Stomach smooth muscle (tissue), 2 donors: Measurements from ENCODE around the gene GPR65.
"Not testable (repeated sequence)": the region's sequence is repeated elsewhere in the genome, so short reads cannot be mapped to it uniquely, and the experiment has no call there.

ENCODE experiments used
- H3K27ac ChIP-seq: one replicate; pipeline ENCODE4 v1.7.0; 2013; ENCODE audit warnings: mild to moderate bottlenecking, low read length, inconsistent platforms
- H3K27me3 ChIP-seq, 2 donors: one replicate each; pipeline ENCODE4 v1.7.0; 2013; ENCODE audit warnings: low read length in 2 of 2; ENCODE audit not compliant: insufficient read depth in 2 of 2, control insufficient read depth in 1 of 2
- H3K36me3 ChIP-seq, 2 donors: one replicate each; pipeline ENCODE4 v1.7.0; 2013; ENCODE audit warnings: low read length in 2 of 2; ENCODE audit not compliant: control insufficient read depth in 2 of 2, insufficient read depth in 2 of 2
- H3K4me1 ChIP-seq: one replicate; pipeline ENCODE4 v1.7.0; 2013; ENCODE audit warnings: low read length; ENCODE audit not compliant: control insufficient read depth, insufficient read depth
- H3K4me3 ChIP-seq, 2 donors: one replicate each; pipeline ENCODE4 v1.7.0; 2013; ENCODE audit warnings: low read length in 2 of 2
- H3K9ac ChIP-seq, 2 donors: one replicate each; pipeline ENCODE4 v1.7.0; 2013; ENCODE audit warnings: low read length in 2 of 2, mild to moderate bottlenecking in 1 of 2
- H3K9me3 ChIP-seq, 2 donors: one replicate each; pipeline ENCODE4 v1.7.0; 2013; ENCODE audit warnings: low read length in 2 of 2; ENCODE audit not compliant: control insufficient read depth in 2 of 2
- donor health status: healthy.
- donor health status: Pancreatic carcinoma.

The GPR65 gene

GRCh38 chr14:88023658-88024187, 18.8 kb downstream of the GPR65 start:
- H3K36me3 ChIP-seq = no peaks in the 10 kb centered on the region
- no peaks in the 10 kb centered on the region for H3K27me3 ChIP-seq
- no peak overlapping the region for H3K27ac ChIP-seq

GRCh38 chr14:88024252-88025086, 19.5 kb downstream of the GPR65 start:
- H3K36me3 ChIP-seq, H3K4me1 ChIP-seq, H3K4me3 ChIP-seq, H3K9ac ChIP-seq, H3K9me3 ChIP-seq, H3K27me3 ChIP-seq, H3K27ac ChIP-seq: not testable (repeated sequence)

More at GRCh38 chr14:88023658-88024187, 18.8 kb downstream of the GPR65 start:
- Histone ChIP-seq H3K9ac (no peak overlapping the region), H3K4me1 (no peaks in the 10 kb centered on the region), H3K9me3 (no peaks in the 10 kb centered on the region), H3K4me3 (no peak overlapping the region)

- Histone ChIP-seq H3K27me3 (no peaks in the 10 kb centered on the region), H3K9me3 (no peaks in the 10 kb centered on the region), H3K27ac (no peak overlapping the region), H3K4me1 (no peaks in the 10 kb centered on the region), H3K9ac (no peak overlapping the region), H3K36me3 (no peaks in the 10 kb centered on the region), H3K4me3 (no peak overlapping the region)
These were observed 20.4 kb downstream of the GPR65 start for GRCh38 chr14:88025313-88025712.

- Histone ChIP-seq H3K4me1 (no peaks in the 10 kb centered on the region), H3K9me3 (no peaks in the 10 kb centered on the region), H3K9ac (no peak overlapping the region), H3K27me3 (no peaks in the 10 kb centered on the region), H3K4me3 (no peak overlapping the region), H3K27ac (no peak overlapping the region), H3K36me3 (no peaks in the 10 kb centered on the region)
These were observed 22.0 kb downstream of the GPR65 start for GRCh38 chr14:88026890-88027289.

GRCh38 chr14:88029500-88029899, 24.6 kb downstream of the GPR65 start:
- H3K9ac ChIP-seq = no peak overlapping the region
- H3K27ac ChIP-seq = no peak overlapping the region
- H3K4me1 ChIP-seq = no peaks in the 10 kb centered on the region
- H3K36me3 ChIP-seq = no peaks in the 10 kb centered on the region
- H3K4me3 ChIP-seq = no peak overlapping the region
- no peaks in the 10 kb centered on the region for H3K27me3 ChIP-seq
- H3K9me3 ChIP-seq = no peaks in the 10 kb centered on the region

GRCh38 chr14:88030079-88030478, 25.1 kb downstream of the GPR65 start:
- no peak overlapping the region for H3K9ac ChIP-seq
- H3K27ac ChIP-seq = no peak overlapping the region
- no peaks in the 10 kb centered on the region for H3K27me3 ChIP-seq
- no peak overlapping the region for H3K4me3 ChIP-seq
- no peaks in the 10 kb centered on the region for H3K9me3 ChIP-seq
- H3K4me1 ChIP-seq = no peaks in the 10 kb centered on the region
- no peaks in the 10 kb centered on the region for H3K36me3 ChIP-seq

- H3K9me3 ChIP-seq = no peaks in the 10 kb centered on the region
- H3K27me3 ChIP-seq = no peaks in the 10 kb centered on the region
- no peak overlapping the region for H3K27ac ChIP-seq
These were observed 26.0 kb downstream of the GPR65 start for GRCh38 chr14:88030892-88031291.

GRCh38 chr14:88032373-88032772, 27.4 kb downstream of the GPR65 start:
- Histone ChIP-seq H3K27me3 (no peaks in the 10 kb centered on the region), H3K27ac (no peak overlapping the region), H3K9ac (no peak overlapping the region), H3K4me3 (no peak overlapping the region), H3K4me1 (no peaks in the 10 kb centered on the region), H3K36me3 (no peaks in the 10 kb centered on the region), H3K9me3 (no peaks in the 10 kb centered on the region)

More at GRCh38 chr14:88030892-88031291, 26.0 kb downstream of the GPR65 start:
- H3K4me1 ChIP-seq = no peaks in the 10 kb centered on the region
- no peak overlapping the region for H3K4me3 ChIP-seq
- H3K36me3 ChIP-seq = no peaks in the 10 kb centered on the region
- H3K9ac ChIP-seq = no peak overlapping the region

- no peaks in the 10 kb centered on the region for H3K36me3 ChIP-seq
- H3K9ac ChIP-seq = no peak overlapping the region
- H3K27me3 ChIP-seq = no peaks in the 10 kb centered on the region
- no peaks in the 10 kb centered on the region for H3K9me3 ChIP-seq
- H3K27ac ChIP-seq = no peak overlapping the region
- H3K4me3 ChIP-seq = no peak overlapping the region
- no peaks in the 10 kb centered on the region for H3K4me1 ChIP-seq
These were observed 29.1 kb downstream of the GPR65 start for GRCh38 chr14:88034076-88034475.

- no peaks in the 10 kb centered on the region for H3K36me3 ChIP-seq
- H3K27ac ChIP-seq = no peak overlapping the region
- H3K9ac ChIP-seq = no peak overlapping the region
- no peaks in the 10 kb centered on the region for H3K27me3 ChIP-seq
- no peak overlapping the region for H3K4me3 ChIP-seq
- no peaks in the 10 kb centered on the region for H3K4me1 ChIP-seq
- H3K9me3 ChIP-seq = no peaks in the 10 kb centered on the region
These were observed 31.5 kb downstream of the GPR65 start for GRCh38 chr14:88036422-88036821.

GRCh38 chr14:88037325-88037724, 32.4 kb downstream of the GPR65 start:
- Histone ChIP-seq H3K9ac (no peak overlapping the region), H3K4me3 (no peak overlapping the region), H3K27me3 (no peaks in the 10 kb centered on the region), H3K27ac (no peak overlapping the region), H3K4me1 (no peaks in the 10 kb centered on the region), H3K9me3 (no peaks in the 10 kb centered on the region), H3K36me3 (no peaks in the 10 kb centered on the region)
